Measurements from ENCODE around the gene ZNF710.

Gene ZNF710

GRCh38 chr15:90019611-90020010 lies 18.5 kb downstream of the ZNF710 start:
- DNase-seq (ENCODE audit: low read depth), result no peak

GRCh38 chr15:90020021-90020735 lies 19.1 kb downstream of the ZNF710 start:
- DNase-seq (ENCODE audit: low read depth), result no peak

GRCh38 chr15:90020936-90021507 lies 19.9 kb downstream of the ZNF710 start:
- DNase-seq (ENCODE audit: low read depth), result no peak

GRCh38 chr15:90022345-90022744 lies 21.2 kb downstream of the ZNF710 start:
- DNase-seq (ENCODE audit: low read depth), result no peak

GRCh38 chr15:90022905-90023700 lies 22.0 kb downstream of the ZNF710 start:
- no peak for DNase-seq (ENCODE audit: low read depth)

GRCh38 chr15:90024406-90024805 lies 23.3 kb downstream of the ZNF710 start:
- no peak for DNase-seq (ENCODE audit: low read depth)

- no peak for DNase-seq (ENCODE audit: low read depth)
Observed at GRCh38 chr15:90025489-90026033, 24.4 kb downstream of the ZNF710 start.

GRCh38 chr15:90028376-90028944 lies 27.3 kb downstream of the ZNF710 start:
- no peak for DNase-seq (ENCODE audit: low read depth)

GRCh38 chr15:90029024-90029423 lies 27.9 kb downstream of the ZNF710 start:
- DNase-seq (ENCODE audit: low read depth), result no peak

GRCh38 chr15:90030376-90030775 lies 29.3 kb downstream of the ZNF710 start:
- DNase-seq (ENCODE audit: low read depth), result no peak

GRCh38 chr15:90031231-90031791 lies 30.2 kb downstream of the ZNF710 start:
- DNase-seq (ENCODE audit: low read depth), result no peak

GRCh38 chr15:90033006-90033405 lies 31.9 kb downstream of the ZNF710 start:
- DNase-seq (ENCODE audit: low read depth), result no peak

GRCh38 chr15:90033448-90033847 lies 32.3 kb downstream of the ZNF710 start:
- DNase-seq (ENCODE audit: low read depth), result no peak

GRCh38 chr15:90035095-90035839 lies 34.1 kb downstream of the ZNF710 start:
- DNase-seq (ENCODE audit: low read depth), result no peak

GRCh38 chr15:90035840-90036230 lies 34.7 kb downstream of the ZNF710 start:
- no peak for DNase-seq (ENCODE audit: low read depth)

- DNase-seq (ENCODE audit: low read depth), result no peak
Observed at GRCh38 chr15:90036343-90036742, 35.2 kb downstream of the ZNF710 start.

GRCh38 chr15:90036806-90037510 lies 35.8 kb downstream of the ZNF710 start:
- no peak for DNase-seq (ENCODE audit: low read depth)

- DNase-seq (ENCODE audit: low read depth), result peak; percentile 36
Observed at GRCh38 chr15:90037511-90037860, 36.4 kb downstream of the ZNF710 start.

GRCh38 chr15:90037961-90038631 lies 37.0 kb downstream of the ZNF710 start:
- DNase-seq (ENCODE audit: low read depth), result no peak

- DNase-seq (ENCODE audit: low read depth), result no peak
Observed at GRCh38 chr15:90038632-90039095, 37.5 kb downstream of the ZNF710 start.
